A549 treated with AZD2906 at 1 μM for 4 hours (cell line): ENCODE results near the gene CLDN16. TPM values are rescaled to one million over a fixed set of nuclear protein-coding genes. Genes with fewer than 3 reads are reported as not detected.

Experiments used
- total RNA-seq: library from RNA; stranded (reverse); fragments of 200-300 nt; extraction: Qiagen RNA extraction; gene quantifications from 5 replicates; pipeline ENCODE4 v1.2.3, GENCODE V29; 2022

CLDN16 gene, protein sequence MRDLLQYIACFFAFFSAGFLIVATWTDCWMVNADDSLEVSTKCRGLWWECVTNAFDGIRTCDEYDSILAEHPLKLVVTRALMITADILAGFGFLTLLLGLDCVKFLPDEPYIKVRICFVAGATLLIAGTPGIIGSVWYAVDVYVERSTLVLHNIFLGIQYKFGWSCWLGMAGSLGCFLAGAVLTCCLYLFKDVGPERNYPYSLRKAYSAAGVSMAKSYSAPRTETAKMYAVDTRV
- 0.03 to 0.16 TPM (median 0.09 TPM) in 5 replicates for total RNA-seq

DNA sequence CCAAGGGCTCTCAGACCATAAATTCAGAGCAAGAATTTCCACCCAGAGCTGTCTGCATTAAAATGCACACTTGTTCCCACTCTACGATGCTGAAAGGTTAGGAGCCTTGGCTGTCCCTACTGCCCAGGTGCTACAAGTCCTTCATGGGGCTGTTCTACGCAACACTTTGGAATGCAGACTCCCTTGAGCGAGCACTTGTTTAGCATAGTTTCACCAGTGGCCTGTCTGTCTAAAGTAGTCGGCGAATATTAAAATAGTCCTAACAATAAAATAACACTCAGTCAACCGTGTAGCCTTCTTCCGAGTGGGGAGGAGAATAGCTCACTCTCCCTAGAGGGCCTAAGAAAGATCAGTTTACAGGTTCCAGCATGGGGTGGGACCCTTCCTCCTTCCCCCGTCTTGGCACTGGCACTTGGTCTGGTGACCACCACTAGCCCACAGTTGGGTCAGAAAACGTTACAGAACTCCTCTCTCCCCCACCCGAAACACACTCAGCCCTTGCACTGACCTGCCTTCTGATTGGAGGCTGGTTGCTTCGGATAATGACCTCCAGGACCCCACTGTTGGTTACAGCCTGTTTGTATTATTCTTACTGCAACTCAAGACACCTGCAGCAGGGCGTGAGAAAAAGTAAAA is at the start of gene CLDN16:
Gene CLDN16, plus strand, starts transcription at position 586 of the 636 bp plus-strand sequence. CDS start 167 bp downstream, outside the sequence.

DNA sequence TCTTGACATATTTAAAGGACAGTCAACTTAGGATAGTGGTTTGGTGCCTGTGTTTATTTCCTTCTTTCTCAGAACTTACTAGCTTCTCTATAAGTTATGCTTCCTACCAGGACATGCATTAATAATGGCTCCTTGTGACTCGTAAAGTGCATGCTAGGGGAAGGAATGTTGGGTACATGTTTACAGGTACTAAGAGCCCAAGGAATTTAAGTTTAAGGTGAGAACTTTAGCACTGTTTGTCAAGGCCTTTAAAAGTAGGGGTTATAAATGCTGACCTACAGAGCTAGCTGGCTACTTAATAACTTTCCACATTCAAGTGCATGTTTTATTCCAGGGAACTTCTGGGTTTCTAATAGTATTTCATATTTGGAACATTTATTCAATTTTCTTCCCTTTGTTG is 61.8 kb downstream of the CLDN16 start, which contains the start of gene TMEM207:
Gene TMEM207, minus strand, starts transcription at position 101 of the 400 bp plus-strand sequence. Its CDS starts 92 bp downstream, at position 9.

Other genes starting within 250 kb of the CLDN16 start
- gene CLDN1, start 65.7 kb upstream of the CLDN16 start, total RNA-seq, result 15.3 to 20.2 TPM (median 18.5 TPM) in 5 replicates
- gene TMEM207, start 61.7 kb downstream of the CLDN16 start, total RNA-seq, result not detected in 5 replicates
- gene IL1RAP, start 125.9 kb downstream of the CLDN16 start, total RNA-seq, result 4.0 to 6.0 TPM (median 4.7 TPM) in 5 replicates